ENCODE results near the gene PANK4. TPM values are rescaled to one million over a fixed set of nuclear protein-coding genes. Genes with fewer than 3 reads are reported as not detected.

PANK4 gene
- total and polyA plus RNA-seq, 10 of the 15 experiments (the other 5 are each of a cell fraction or from before 2014, with no cell fraction given) = 0.35 to 38.0 (median 18.6) TPM

GRCh38 chr1:2475571-2475970 is 50.8 kb downstream of the PANK4 start:
- CTCF ChIA-PET = interaction anchor here (0.7 kb wide), 1 partner anchor 545 kb away, joined by 3 read pairs; no protein-coding TSS in a partner anchor
- RAD21 ChIA-PET (ENCODE audit: unreplicated experiment) = no interaction called here
- Histone ChIP-seq H3K36me3 (ENCODE audit: control insufficient read depth in 2 of 2, insufficient read depth in 2 of 2, low read length in 1 of 2) (no peaks in the 10 kb centered on the region), H3K79me2 (ENCODE audit: control insufficient read depth, insufficient read depth, low read length) (no peaks in the 10 kb centered on the region), H3K9ac (ENCODE audit: control insufficient read depth, insufficient read depth, low read length) (no peak overlapping the region), H3K4me2 (ENCODE audit: control insufficient read depth, insufficient read depth) (no peak overlapping the region), H4K20me1 (ENCODE audit: control insufficient read depth, insufficient read depth) (no peaks in the 10 kb centered on the region), H3K9me3 (replicated peaks; ENCODE audit: control insufficient read depth, insufficient read depth, low read length) (no peaks in the 10 kb centered on the region), H3K27me3 (replicated peaks in 1 of 2; ENCODE audit: control insufficient read depth in 2 of 2, insufficient read depth in 2 of 2, low read length in 1 of 2) (no peaks in the 10 kb centered on the region), H3K4me3 (no peak overlapping the region), H3K27ac (ENCODE audit: control insufficient read depth, insufficient read depth) (no peak overlapping the region), H2AFZ (ENCODE audit: control insufficient read depth, low read depth, low read length) (no peak overlapping the region), H3K4me1 (ENCODE audit: control insufficient read depth, insufficient read depth, low read length) (no peaks in the 10 kb centered on the region)
- BruUV-seq (replicated peaks) = no TSS peak
- no peak for TF ChIP-seq SMC3 (IDR thresholded peaks at IDR 0.05; ENCODE audit: borderline replicate concordance, low read length)
- no peak for TF ChIP-seq SMAD1 (IDR thresholded peaks at IDR 0.05; ENCODE audit: low read depth, partially characterized antibody)
- TF ChIP-seq RELA (IDR thresholded peaks at IDR 0.05; ENCODE audit: borderline replicate concordance, partially characterized antibody) = no peak
- TF ChIP-seq USF1 (IDR thresholded peaks at IDR 0.05; ENCODE audit: borderline replicate concordance, extremely low read length, insufficient read depth, low read depth, low read length) = no peak
- TF ChIP-seq ZSCAN29 (IDR thresholded peaks at IDR 0.05) = no peak
- TF ChIP-seq, protein P1, sequence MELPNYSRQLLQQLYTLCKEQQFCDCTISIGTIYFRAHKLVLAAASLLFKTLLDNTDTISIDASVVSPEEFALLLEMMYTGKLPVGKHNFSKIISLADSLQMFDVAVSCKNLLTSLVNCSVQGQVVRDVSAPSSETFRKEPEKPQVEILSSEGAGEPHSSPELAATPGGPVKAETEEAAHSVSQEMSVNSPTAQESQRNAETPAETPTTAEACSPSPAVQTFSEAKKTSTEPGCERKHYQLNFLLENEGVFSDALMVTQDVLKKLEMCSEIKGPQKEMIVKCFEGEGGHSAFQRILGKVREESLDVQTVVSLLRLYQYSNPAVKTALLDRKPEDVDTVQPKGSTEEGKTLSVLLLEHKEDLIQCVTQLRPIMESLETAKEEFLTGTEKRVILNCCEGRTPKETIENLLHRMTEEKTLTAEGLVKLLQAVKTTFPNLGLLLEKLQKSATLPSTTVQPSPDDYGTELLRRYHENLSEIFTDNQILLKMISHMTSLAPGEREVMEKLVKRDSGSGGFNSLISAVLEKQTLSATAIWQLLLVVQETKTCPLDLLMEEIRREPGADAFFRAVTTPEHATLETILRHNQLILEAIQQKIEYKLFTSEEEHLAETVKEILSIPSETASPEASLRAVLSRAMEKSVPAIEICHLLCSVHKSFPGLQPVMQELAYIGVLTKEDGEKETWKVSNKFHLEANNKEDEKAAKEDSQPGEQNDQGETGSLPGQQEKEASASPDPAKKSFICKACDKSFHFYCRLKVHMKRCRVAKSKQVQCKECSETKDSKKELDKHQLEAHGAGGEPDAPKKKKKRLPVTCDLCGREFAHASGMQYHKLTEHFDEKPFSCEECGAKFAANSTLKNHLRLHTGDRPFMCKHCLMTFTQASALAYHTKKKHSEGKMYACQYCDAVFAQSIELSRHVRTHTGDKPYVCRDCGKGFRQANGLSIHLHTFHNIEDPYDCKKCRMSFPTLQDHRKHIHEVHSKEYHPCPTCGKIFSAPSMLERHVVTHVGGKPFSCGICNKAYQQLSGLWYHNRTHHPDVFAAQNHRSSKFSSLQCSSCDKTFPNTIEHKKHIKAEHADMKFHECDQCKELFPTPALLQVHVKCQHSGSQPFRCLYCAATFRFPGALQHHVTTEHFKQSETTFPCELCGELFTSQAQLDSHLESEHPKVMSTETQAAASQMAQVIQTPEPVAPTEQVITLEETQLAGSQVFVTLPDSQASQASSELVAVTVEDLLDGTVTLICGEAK (IDR thresholded peaks at IDR 0.05; ENCODE audit: borderline replicate concordance) = no peak
- TF ChIP-seq CHD1 (IDR thresholded peaks at IDR 0.05; ENCODE audit: low read depth, low read length) = no peak
- POLR2A ChIA-PET = no interaction called here
- no peak for ATAC-seq
- in situ Hi-C loops (cut with MboI) (no loop called here), intact Hi-C loops (cut with micrococcal nuclease; ENCODE audit: unreplicated experiment) (no loop called here)
- 34% methylated on average over 12 of the region's 12 CpGs for WGBS (ENCODE audit: insufficient coverage, insufficient replicate concordance, low lambda C conversion rate, missing lambda C conversion rate)
- no peak for FAIRE-seq
- no peak for DNase-seq (ENCODE audit: low read depth, low spot score)
- SMC1A ChIA-PET (ENCODE audit: uncharacterized antibody, unreplicated experiment) = no interaction called here

Data from GM12878 (cell line).